ENCODE results near the gene MTHFD1.

DNA sequence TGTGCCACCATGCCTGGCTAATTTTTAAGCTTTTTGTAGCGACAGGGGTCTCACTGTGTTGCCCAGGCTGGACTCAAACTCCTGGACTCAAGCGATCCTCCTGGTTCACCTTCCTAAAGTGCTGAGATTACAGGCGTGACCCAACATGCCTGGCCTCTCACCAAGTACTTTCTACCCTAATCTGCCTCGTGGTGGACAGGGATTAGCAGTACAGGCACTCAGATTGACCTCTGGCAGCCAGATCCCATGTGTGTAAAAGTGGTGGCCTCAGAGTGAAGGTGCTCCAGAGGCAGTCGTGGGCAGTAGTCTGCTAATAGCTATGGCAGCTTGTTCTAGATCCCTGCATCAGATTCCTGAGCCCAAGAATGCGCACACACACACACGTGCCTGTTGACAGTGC is 30.9 kb downstream of the MTHFD1 start:
- TF ChIP-seq, protein P1, sequence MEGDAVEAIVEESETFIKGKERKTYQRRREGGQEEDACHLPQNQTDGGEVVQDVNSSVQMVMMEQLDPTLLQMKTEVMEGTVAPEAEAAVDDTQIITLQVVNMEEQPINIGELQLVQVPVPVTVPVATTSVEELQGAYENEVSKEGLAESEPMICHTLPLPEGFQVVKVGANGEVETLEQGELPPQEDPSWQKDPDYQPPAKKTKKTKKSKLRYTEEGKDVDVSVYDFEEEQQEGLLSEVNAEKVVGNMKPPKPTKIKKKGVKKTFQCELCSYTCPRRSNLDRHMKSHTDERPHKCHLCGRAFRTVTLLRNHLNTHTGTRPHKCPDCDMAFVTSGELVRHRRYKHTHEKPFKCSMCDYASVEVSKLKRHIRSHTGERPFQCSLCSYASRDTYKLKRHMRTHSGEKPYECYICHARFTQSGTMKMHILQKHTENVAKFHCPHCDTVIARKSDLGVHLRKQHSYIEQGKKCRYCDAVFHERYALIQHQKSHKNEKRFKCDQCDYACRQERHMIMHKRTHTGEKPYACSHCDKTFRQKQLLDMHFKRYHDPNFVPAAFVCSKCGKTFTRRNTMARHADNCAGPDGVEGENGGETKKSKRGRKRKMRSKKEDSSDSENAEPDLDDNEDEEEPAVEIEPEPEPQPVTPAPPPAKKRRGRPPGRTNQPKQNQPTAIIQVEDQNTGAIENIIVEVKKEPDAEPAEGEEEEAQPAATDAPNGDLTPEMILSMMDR (IDR thresholded peaks at IDR 0.05 in 8 of 11, conservative IDR thresholded peaks at IDR 0.05 in 3 of 11): no peak
- no peak for TF ChIP-seq POLR2AphosphoS5 (IDR thresholded peaks at IDR 0.05)
- TF ChIP-seq POLR2A (IDR thresholded peaks at IDR 0.05): no peak

Data from spleen (tissue), 7 donors.